Measurements from ENCODE around the gene DBNL.

GRCh38 chr7:44050121-44050914 lies 5.8 kb downstream of the DBNL start:
- TF ChIP-seq CTCF (IDR thresholded peaks at IDR 0.05; ENCODE audit: low read depth, low read length) = no peak
- no peak for TF ChIP-seq EZH2phosphoT487 (IDR thresholded peaks at IDR 0.05; ENCODE audit: low read depth)

All from OCI-LY3 (cell line).